ENCODE data around the gene LAMC3. TPM values are rescaled to one million over a fixed set of nuclear protein-coding genes. Genes with fewer than 3 reads are reported as not detected.

LAMC3 gene
- total RNA-seq, 1 donor from 2014 or later, result 26.4 TPM

GRCh38 chr9:130970855-130971254 is 38.1 kb upstream of the LAMC3 start:
- DNase-seq (no peak), ATAC-seq (no peak)
- Histone ChIP-seq H3K9me3 (no peaks in the 10 kb centered on the region), H3K27ac (no peak overlapping the region), H3K4me3 (no peak overlapping the region), H3K27me3 (ENCODE audit: low read depth) (peaks cover 20% of the 10 kb centered on the region), H3K4me1 (no peaks in the 10 kb centered on the region), H3K36me3 (no peaks in the 10 kb centered on the region)
- intact Hi-C loops (cut with DNase I), result no loop called here
- TF ChIP-seq CTCF (IDR thresholded peaks at IDR 0.05), result no peak

DNA sequence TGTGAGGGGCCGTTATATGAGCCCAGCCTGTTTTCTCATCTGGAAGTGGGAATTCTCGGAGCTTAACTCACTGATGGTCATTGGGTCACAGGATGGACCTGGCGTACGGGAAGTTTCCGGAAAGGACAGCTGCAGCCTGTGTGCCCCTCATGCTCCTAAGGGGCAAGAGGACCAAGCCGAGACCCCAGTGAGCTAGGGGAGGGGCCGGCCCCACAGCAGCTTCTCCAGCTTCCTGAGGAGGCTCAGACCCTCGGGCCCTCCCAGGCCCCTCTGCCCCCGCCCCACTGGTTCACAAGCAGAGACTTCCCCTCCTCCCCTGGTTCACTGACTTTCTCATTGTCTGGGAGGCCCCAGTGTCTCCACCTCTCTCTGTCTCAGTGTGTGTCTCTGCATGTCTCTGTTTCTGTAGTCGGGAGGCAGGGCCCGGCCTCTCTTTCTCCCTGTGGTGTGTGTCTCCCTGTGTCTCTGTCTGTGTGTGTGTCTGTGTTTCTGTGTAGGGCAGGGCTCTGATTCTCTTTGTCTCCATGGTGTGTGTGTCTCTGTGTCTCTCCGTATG is 37.6 kb upstream of the LAMC3 start:
- intact Hi-C loops (cut with DNase I), result no loop called here
- DNase-seq (no peak), ATAC-seq (no peak)
- no peaks in the 10 kb centered on the region for H3K9me3 ChIP-seq
- H3K36me3 ChIP-seq, result no peaks in the 10 kb centered on the region
- peaks cover 21% of the 10 kb centered on the region for H3K27me3 ChIP-seq (ENCODE audit: low read depth)
- H3K27ac ChIP-seq, result no peak overlapping the region
- no peaks in the 10 kb centered on the region for H3K4me1 ChIP-seq
- H3K4me3 ChIP-seq, result no peak overlapping the region
- TF ChIP-seq CTCF (IDR thresholded peaks at IDR 0.05), result no peak

- H3K4me1 ChIP-seq, result no peaks in the 10 kb centered on the region
- H3K27me3 ChIP-seq (ENCODE audit: low read depth), result peaks cover 21% of the 10 kb centered on the region
- TF ChIP-seq CTCF (IDR thresholded peaks at IDR 0.05), result no peak
- no peak overlapping the region for H3K4me3 ChIP-seq
- DNase-seq (no peak), ATAC-seq (no peak)
- intact Hi-C loops (cut with DNase I), result no loop called here
- H3K36me3 ChIP-seq, result no peaks in the 10 kb centered on the region
- no peak overlapping the region for H3K27ac ChIP-seq
- H3K9me3 ChIP-seq, result no peaks in the 10 kb centered on the region
These were observed 36.6 kb upstream of the LAMC3 start for GRCh38 chr9:130972277-130972956.

- H3K27me3 ChIP-seq (ENCODE audit: low read depth), result peaks cover 26% of the 10 kb centered on the region
- intact Hi-C loops (cut with DNase I), result no loop called here
- DNase-seq, result no peak
These were observed 35.9 kb upstream of the LAMC3 start for GRCh38 chr9:130972957-130973685.

More at GRCh38 chr9:130972957-130973685, 35.9 kb upstream of the LAMC3 start:
- no peak overlapping the region for H3K27ac ChIP-seq
- no peak overlapping the region for H3K4me3 ChIP-seq
- no peaks in the 10 kb centered on the region for H3K36me3 ChIP-seq
- no peaks in the 10 kb centered on the region for H3K4me1 ChIP-seq
- no peaks in the 10 kb centered on the region for H3K9me3 ChIP-seq
- no peak for ATAC-seq
- no peak for TF ChIP-seq CTCF (IDR thresholded peaks at IDR 0.05)
